ENCODE measurements around the gene RCAN1. TPM values are rescaled to one million over a fixed set of nuclear protein-coding genes. Genes with fewer than 3 reads are reported as not detected.
"Not testable (repeated sequence)": the region's sequence is repeated elsewhere in the genome, so short reads cannot be mapped to it uniquely, and the experiment has no call there.

RCAN1 gene
- total and polyA plus RNA-seq, 3 donors from 2014 or later = 16.7 to 21.9 (median 20.6) TPM

DNA sequence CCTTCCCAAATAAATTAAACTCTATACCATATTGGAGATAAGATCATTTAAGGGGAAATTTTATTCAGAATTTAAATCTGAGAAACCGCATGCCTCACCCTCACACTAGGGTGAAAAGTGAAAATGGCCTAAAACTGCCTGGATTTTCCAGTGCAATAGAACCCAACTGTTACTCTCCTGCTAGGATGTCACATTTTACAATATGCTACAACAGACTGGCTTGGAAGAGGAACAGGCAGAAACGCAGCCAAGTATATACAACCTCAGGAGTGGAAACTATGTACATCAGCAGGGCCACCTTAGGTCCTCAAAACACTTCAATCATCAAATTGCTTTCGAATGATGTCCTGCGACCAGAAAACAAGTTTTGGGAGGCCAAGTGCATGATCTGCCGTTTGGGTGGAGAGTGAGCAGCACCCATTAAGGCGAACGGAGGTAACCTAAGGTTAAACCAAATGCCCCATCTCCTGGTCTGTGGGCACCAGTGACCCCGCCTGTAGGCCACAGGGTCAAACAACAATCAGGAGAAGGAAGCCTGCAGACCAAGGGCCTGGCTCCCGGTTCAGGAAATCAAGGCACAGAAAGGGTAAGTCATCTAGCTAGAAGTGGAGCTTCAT is 4.9 kb downstream of the RCAN1 start:
- H3K27ac ChIP-seq = no peak overlapping the region
- no peak overlapping the region for H3K4me3 ChIP-seq
- no peak for TF ChIP-seq POLR2A (IDR thresholded peaks at IDR 0.05)
- TF ChIP-seq, protein P1, sequence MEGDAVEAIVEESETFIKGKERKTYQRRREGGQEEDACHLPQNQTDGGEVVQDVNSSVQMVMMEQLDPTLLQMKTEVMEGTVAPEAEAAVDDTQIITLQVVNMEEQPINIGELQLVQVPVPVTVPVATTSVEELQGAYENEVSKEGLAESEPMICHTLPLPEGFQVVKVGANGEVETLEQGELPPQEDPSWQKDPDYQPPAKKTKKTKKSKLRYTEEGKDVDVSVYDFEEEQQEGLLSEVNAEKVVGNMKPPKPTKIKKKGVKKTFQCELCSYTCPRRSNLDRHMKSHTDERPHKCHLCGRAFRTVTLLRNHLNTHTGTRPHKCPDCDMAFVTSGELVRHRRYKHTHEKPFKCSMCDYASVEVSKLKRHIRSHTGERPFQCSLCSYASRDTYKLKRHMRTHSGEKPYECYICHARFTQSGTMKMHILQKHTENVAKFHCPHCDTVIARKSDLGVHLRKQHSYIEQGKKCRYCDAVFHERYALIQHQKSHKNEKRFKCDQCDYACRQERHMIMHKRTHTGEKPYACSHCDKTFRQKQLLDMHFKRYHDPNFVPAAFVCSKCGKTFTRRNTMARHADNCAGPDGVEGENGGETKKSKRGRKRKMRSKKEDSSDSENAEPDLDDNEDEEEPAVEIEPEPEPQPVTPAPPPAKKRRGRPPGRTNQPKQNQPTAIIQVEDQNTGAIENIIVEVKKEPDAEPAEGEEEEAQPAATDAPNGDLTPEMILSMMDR (IDR thresholded peaks at IDR 0.05) = no peak
- no peaks in the 10 kb centered on the region for H3K36me3 ChIP-seq (ENCODE audit: low read depth, missing control alignments)
- no peak for DNase-seq
- WGBS, 2 donors = 81 to 85% methylated on average over 9 of the region's 9 CpGs
- H3K9me3 ChIP-seq = no peaks in the 10 kb centered on the region
- H3K4me1 ChIP-seq = no peaks in the 10 kb centered on the region
- H3K27me3 ChIP-seq = no peaks in the 10 kb centered on the region
- intact Hi-C loops (cut with DNase I; ENCODE audit: low total_unique reads) = no loop called here

DNA sequence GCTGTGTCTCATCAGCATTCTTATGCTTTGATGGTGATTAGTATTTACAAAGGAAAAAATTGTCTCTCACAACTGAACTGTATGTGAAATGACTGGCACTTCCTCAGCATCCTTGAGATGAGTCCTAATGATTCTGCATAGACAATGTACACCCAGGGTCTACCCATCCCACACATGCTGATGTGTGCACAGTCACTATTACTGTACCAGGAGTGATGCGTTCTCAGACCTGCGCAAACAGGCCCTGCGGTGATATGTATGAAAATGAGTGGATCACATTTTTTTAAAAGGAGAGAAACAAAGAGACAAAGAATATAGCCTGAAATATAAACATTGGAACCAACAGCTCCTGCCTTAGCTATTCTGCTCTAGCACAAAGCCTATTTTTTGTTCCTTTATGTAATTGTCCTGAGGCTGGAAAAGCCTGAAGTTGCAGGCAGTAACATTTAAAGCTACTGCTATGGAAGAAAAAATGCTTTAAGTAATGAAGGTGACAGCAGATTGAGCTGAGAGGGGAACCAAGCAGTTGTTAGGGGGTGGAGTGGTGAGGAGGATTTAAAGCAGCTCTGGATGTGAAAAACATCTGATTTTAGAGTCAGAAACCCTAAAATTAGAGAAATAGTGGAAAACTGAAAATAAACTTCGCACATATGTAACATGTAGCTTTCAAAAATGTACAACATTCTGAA is 5.5 kb downstream of the RCAN1 start:
- intact Hi-C loops (cut with DNase I; ENCODE audit: low total_unique reads) = no loop called here
- Histone ChIP-seq H3K27me3 (no peaks in the 10 kb centered on the region), H3K4me1 (no peaks in the 10 kb centered on the region), H3K27ac (no peak overlapping the region), H3K9me3 (no peaks in the 10 kb centered on the region), H3K36me3 (ENCODE audit: low read depth, missing control alignments) (no peaks in the 10 kb centered on the region), H3K4me3 (no peak overlapping the region)
- 88 to 96% methylated on average over 4 of the region's 4 CpGs for WGBS, 2 donors
- TF ChIP-seq POLR2A (IDR thresholded peaks at IDR 0.05) = no peak
- TF ChIP-seq, protein P1 (IDR thresholded peaks at IDR 0.05) = no peak
- DNase-seq = no peak

DNA sequence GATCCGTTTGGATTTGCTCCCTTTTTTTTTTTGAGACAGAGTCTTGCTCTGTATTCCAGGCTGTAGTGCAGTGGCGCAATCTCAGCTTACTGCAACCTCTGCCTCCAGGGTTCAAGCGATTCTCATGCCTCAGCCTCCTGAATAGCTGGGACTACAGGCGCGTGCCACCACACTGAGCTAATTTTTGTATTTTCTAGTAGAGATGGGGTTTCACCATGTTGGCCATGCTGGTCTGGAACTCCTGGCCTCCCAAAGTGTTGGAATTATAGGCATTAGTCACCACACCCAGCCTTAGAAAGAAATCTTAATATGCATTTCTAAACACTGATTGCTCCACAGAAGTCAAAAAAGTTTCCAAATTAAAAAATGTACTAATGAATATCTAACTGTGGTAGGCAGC is 7.5 kb downstream of the RCAN1 start:
- WGBS, 2 donors = 91 to 94% methylated on average over 5 of the region's 5 CpGs
- H3K4me1 ChIP-seq; intact Hi-C loops (cut with DNase I; ENCODE audit: low total_unique reads): not testable (repeated sequence)

DNA sequence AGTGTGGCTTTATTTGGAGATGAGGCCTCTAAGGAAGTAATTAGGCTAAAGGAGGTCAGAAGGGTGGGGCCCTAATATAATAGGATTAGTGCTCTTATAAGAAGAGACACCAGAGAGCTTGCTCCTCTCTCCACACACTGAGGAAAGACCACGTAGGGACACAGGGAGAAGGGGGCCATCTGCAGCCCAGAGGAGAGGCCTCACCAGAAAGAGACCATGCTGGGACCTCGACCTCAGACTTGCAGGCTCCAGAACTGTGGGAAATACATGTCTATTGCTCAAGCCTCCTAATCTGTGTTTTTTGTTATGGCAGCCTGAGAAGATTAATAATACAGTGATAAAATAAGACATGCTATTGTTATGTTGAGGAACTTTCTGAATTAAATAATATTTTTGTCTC is 8.3 kb downstream of the RCAN1 start:
- Histone ChIP-seq H3K4me1 (no peaks in the 10 kb centered on the region), H3K9me3 (no peaks in the 10 kb centered on the region), H3K36me3 (ENCODE audit: low read depth, missing control alignments) (no peaks in the 10 kb centered on the region), H3K27ac (no peak overlapping the region), H3K4me3 (no peak overlapping the region), H3K27me3 (no peaks in the 10 kb centered on the region)
- WGBS, 2 donors = 43 to 46% methylated on average over 2 of the region's 2 CpGs
- TF ChIP-seq, protein P1 (IDR thresholded peaks at IDR 0.05) = no peak
- TF ChIP-seq POLR2A (IDR thresholded peaks at IDR 0.05) = no peak
- no peak for DNase-seq
- intact Hi-C loops (cut with DNase I; ENCODE audit: low total_unique reads) = no loop called here

More for the DNA sequence above, 7.5 kb downstream of the RCAN1 start:
- H3K9me3 ChIP-seq; H3K27me3 ChIP-seq; DNase-seq; H3K36me3 ChIP-seq (ENCODE audit: low read depth, missing control alignments); H3K27ac ChIP-seq; H3K4me3 ChIP-seq: not testable (repeated sequence)

DNA sequence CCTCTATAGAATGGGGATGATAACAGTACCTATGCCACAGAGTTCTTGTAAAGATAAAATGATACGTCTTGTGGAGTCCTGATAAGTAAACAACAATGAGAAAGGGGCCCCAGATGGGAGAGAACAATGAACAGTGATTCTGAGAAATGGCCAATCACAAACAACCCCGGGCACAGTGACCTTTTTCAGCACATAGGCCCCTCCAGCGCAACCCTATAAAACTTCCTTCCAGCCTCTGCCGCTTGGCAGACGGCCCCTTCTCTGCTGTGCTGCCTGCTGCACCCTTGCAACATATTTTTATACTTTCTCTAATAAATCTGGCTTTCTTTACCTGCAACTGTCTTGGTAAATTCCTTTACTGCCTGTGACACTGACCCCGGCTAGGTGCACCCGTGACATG is 8.9 kb downstream of the RCAN1 start:
- DNase-seq = no peak
- no peaks in the 10 kb centered on the region for H3K27me3 ChIP-seq
- H3K36me3 ChIP-seq (ENCODE audit: low read depth, missing control alignments) = no peaks in the 10 kb centered on the region
- 88 to 92% methylated on average over 7 of the region's 7 CpGs for WGBS, 2 donors
- no peak overlapping the region for H3K27ac ChIP-seq
- intact Hi-C loops (cut with DNase I; ENCODE audit: low total_unique reads) = no loop called here
- no peaks in the 10 kb centered on the region for H3K9me3 ChIP-seq
- no peaks in the 10 kb centered on the region for H3K4me1 ChIP-seq
- H3K4me3 ChIP-seq = no peak overlapping the region
- TF ChIP-seq POLR2A (IDR thresholded peaks at IDR 0.05) = no peak
- TF ChIP-seq, protein P1 (IDR thresholded peaks at IDR 0.05) = no peak

DNA sequence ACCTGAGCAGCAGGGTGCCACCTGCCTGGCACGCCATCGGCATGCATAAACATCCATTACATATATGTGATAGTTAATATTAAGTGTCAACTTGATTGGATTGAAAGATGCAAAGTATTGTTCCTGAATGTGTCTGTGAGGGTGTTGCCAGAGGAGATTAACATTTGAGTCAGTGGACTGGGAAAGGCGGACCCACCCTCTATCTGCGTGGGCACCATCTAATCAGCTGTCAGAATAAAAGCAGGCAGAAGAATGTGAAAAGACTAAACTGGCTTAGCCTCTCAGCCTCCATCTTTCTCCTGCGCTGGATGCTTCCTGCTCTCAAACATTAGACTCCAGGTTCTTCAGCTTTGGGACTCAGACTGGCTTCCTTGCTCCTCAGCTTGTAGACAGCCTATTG is 10.0 kb downstream of the RCAN1 start:
- H3K27me3 ChIP-seq; H3K4me1 ChIP-seq; H3K36me3 ChIP-seq (ENCODE audit: low read depth, missing control alignments); H3K9me3 ChIP-seq; intact Hi-C loops (cut with DNase I; ENCODE audit: low total_unique reads); H3K27ac ChIP-seq; H3K4me3 ChIP-seq; DNase-seq: not testable (repeated sequence)
- WGBS, 2 donors = 92 to 95% methylated on average over 5 of the region's 5 CpGs

Measured in testis (tissue), 3 donors.